ENCODE results near the gene SLC49A3.

DNA sequence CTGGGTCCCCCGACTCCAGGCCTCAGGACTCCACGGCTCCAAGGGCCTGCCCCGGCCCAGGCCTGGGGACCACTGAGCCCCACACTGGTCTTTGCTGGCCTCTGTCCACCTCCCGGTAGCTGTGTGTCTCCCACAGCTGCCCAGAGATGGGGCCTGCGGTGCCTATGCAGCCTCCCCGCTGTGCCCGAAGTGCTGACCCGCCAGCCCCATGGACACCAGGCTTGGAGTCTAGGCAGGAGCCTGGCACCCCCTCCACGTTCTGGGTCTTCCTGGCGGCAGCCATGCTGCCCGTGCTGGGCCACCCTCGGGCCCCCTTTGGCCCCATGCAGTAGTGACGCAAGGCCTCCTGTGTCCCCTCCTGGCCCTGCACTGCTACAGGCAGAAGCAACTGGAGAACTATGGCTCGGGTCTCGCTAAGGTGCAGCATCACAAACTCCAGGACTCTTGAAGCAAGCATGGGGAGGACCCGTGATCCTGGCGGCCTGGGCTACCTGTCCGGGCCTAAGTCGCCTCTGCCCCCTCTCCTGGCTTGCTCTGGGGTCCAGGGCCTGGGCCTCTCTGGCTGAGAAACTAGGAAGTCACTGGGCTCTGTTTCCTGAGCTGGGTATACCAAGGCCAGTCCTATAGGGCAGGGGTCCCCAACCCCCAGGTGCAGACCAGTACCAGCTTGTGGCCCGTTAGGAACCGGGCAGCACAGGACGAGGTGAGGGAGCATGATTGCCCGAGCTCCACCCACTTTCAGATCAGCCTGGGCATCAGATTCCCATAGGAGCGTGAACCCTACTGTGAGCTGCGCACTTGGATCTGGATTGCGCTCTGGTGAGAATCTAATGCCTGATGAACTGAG, 13.7 kb downstream of the SLC49A3 start:
- TF ChIP-seq, protein P1, sequence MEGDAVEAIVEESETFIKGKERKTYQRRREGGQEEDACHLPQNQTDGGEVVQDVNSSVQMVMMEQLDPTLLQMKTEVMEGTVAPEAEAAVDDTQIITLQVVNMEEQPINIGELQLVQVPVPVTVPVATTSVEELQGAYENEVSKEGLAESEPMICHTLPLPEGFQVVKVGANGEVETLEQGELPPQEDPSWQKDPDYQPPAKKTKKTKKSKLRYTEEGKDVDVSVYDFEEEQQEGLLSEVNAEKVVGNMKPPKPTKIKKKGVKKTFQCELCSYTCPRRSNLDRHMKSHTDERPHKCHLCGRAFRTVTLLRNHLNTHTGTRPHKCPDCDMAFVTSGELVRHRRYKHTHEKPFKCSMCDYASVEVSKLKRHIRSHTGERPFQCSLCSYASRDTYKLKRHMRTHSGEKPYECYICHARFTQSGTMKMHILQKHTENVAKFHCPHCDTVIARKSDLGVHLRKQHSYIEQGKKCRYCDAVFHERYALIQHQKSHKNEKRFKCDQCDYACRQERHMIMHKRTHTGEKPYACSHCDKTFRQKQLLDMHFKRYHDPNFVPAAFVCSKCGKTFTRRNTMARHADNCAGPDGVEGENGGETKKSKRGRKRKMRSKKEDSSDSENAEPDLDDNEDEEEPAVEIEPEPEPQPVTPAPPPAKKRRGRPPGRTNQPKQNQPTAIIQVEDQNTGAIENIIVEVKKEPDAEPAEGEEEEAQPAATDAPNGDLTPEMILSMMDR (IDR thresholded peaks at IDR 0.05; ENCODE audit: insufficient read depth, low read length, poor library complexity, severe bottlenecking), result no peak
- TF ChIP-seq EZH2phosphoT487 (conservative IDR thresholded peaks at IDR 0.05; ENCODE audit: low read length), result no peak
